ENCODE results near the gene RIMBP2.

RIMBP2 gene

DNA sequence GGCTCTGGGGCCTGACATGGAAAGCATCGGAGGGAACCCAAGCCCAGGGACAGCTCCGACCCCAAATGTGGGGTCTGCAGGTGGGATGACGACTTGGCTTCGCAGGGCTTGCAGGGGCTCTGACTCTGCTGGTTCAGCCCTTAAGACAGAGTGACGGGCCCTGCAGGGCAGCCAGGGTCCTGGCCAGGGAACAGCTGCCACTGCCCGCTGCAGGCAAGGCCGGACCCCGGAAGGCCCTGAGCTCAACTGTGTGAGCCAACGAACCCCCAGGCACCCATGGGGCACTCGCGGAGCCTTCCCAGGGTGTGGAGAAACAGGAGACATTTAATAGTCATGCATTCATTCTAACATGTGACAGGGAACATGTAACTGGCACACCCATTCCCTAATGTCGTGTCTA, 257.8 kb downstream of the RIMBP2 start:
- TF ChIP-seq, protein P1, sequence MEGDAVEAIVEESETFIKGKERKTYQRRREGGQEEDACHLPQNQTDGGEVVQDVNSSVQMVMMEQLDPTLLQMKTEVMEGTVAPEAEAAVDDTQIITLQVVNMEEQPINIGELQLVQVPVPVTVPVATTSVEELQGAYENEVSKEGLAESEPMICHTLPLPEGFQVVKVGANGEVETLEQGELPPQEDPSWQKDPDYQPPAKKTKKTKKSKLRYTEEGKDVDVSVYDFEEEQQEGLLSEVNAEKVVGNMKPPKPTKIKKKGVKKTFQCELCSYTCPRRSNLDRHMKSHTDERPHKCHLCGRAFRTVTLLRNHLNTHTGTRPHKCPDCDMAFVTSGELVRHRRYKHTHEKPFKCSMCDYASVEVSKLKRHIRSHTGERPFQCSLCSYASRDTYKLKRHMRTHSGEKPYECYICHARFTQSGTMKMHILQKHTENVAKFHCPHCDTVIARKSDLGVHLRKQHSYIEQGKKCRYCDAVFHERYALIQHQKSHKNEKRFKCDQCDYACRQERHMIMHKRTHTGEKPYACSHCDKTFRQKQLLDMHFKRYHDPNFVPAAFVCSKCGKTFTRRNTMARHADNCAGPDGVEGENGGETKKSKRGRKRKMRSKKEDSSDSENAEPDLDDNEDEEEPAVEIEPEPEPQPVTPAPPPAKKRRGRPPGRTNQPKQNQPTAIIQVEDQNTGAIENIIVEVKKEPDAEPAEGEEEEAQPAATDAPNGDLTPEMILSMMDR (IDR thresholded peaks at IDR 0.05; ENCODE audit: insufficient read depth, low read length, missing control alignments): no peak
- no peak for DNase-seq (ENCODE audit: low read depth, low spot score)
- ChIA-PET POLR2A (no interaction called here), CTCF (no interaction called here)
- H3K4me3 ChIP-seq (ENCODE audit: low read depth, low read length): no peak overlapping the region

DNA sequence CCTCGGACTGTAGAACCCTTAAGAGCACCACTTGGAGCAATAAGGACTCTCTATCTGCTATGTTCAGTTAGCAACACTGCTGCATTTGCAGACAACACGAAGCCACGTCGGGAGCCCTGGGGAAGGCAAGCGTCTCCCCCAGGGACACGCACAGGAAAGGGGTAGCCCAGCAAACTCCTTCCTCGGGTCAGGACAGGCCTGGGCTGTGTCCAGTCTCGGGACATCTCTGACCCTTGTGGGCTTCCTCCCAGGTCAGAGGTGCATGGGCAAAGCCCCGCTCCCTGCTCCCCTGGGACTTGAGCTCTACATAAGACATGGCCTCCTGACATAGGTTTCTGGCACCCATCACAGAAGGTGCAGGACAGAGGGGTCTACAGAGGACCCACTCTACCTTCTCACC, 258.9 kb downstream of the RIMBP2 start:
- no peak overlapping the region for H3K4me3 ChIP-seq (ENCODE audit: low read depth, low read length)
- ChIA-PET POLR2A (no interaction called here), CTCF (no interaction called here)
- TF ChIP-seq, protein P1 (IDR thresholded peaks at IDR 0.05; ENCODE audit: insufficient read depth, low read length, missing control alignments): no peak
- DNase-seq (ENCODE audit: low read depth, low spot score): no peak

- no peak overlapping the region for H3K4me3 ChIP-seq (ENCODE audit: low read depth, low read length)
- POLR2A ChIA-PET: no interaction called here
- DNase-seq (ENCODE audit: low read depth, low spot score): no peak
- TF ChIP-seq, protein P1 (IDR thresholded peaks at IDR 0.05; ENCODE audit: insufficient read depth, low read length, missing control alignments): no peak
- CTCF ChIA-PET: no interaction called here
Measured at GRCh38 chr12:130456375-130457199, 259.5 kb downstream of the RIMBP2 start.

DNA sequence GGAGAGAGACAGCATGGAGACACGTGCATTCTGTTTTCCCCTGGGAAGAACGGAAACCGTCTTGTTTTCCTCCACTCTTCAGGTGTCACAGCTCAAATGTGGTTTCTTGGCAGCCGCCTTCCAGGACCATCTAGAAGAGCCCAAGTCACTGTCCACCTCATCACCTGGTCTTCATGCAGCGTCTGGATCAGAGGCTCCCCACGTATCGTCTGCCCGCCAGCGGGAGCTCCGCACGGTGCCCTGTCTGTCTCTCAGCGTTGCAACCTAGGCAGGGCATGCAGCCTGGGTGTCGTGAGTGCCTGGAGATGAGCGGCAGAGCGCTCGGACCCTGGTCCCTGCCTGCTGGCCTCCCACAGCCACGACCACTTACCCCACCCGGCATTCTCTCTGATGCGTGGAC, 260.9 kb downstream of the RIMBP2 start:
- TF ChIP-seq, protein P1 (IDR thresholded peaks at IDR 0.05; ENCODE audit: insufficient read depth, low read length, missing control alignments): no peak
- ChIA-PET POLR2A (no interaction called here), CTCF (no interaction called here)
- H3K4me3 ChIP-seq (ENCODE audit: low read depth, low read length): no peak overlapping the region
- DNase-seq (ENCODE audit: low read depth, low spot score): no peak

DNA sequence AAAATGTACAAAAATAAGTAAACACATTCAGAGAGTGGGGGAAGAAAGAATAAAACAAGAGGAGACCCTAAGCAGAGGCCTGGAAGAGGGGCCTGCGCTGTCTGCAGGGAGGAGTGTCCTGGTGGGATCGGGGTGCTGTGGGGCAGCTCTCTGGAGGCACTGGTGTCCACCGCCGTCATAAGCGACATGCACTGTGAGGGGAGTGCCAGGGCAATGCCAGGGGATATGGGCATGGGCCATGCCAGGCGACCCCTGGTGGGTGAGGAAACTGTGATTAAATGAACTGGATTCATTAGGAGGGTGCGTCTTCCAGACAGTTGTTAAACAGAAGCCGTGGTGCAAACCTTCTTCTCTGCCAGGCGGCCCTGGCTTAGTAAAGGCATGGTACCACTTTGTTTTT, 261.8 kb downstream of the RIMBP2 start:
- POLR2A ChIA-PET: no interaction called here
- CTCF ChIA-PET: no interaction called here
- no peak for DNase-seq (ENCODE audit: low read depth, low spot score)
- TF ChIP-seq, protein P1 (IDR thresholded peaks at IDR 0.05; ENCODE audit: insufficient read depth, low read length, missing control alignments): no peak
- no peak overlapping the region for H3K4me3 ChIP-seq (ENCODE audit: low read depth, low read length)

DNA sequence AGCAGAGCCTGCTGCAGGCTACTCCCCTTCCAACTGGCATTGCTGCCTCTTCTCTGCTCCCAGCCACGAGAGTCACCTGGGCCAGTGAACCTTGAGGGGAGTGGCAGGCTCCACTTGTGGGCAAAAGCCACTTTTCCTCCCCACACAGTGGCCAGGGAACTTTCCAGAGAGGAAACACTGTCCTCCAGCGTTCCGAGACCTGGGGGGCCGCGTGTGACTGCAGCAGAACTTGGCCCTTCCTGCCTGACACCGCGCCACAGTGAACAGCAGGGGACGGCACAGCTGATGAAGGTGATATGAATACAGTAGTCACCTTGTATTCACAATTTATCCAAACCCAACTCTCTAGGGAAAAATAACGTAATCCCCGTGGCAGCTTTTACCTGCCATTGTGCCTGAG, 263.6 kb downstream of the RIMBP2 start:
- POLR2A ChIA-PET: no interaction called here
- DNase-seq (ENCODE audit: low read depth, low spot score): no peak
- no peak overlapping the region for H3K4me3 ChIP-seq (ENCODE audit: low read depth, low read length)
- CTCF ChIA-PET: no interaction called here
- TF ChIP-seq, protein P1 (IDR thresholded peaks at IDR 0.05; ENCODE audit: insufficient read depth, low read length, missing control alignments): no peak

Data from AG04449 (cell line).